ENCODE results near the gene CARD11.

CARD11 gene

DNA sequence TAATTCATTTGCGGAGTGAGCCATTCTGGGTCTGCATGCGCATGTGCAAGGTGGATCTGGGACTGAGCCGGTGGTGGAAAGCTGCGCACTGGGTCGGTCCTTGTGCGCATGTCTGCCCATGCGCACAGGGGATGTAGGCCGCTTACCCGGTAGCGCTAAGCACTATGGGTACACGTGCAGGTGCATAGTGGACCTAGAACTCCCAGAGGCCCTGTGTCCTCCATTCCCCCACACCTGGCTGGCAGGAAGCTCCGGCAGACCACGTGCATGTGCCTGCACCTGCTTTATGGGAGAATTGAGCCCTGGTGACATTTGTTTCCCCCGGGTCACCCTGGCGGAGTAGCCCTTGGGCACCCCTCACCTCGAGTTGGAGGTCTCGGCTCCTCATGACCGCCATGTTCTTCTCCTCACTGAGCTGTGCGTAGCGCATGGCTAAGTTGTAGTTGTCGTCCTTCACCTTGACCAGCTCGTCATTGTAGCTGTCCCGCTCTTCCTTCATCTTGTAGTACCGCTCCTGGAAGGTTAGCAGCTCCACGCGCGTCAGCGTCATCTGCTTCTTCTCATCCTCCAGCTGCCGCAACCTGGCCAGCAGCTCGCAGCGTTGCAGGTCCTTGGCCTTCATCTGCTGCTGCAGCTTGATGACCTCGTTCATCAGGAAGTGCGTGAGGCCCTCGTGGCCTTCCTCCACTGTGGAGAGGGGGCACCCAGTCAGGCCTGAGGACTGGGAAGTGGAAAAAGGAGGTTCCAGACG is 99.6 kb downstream of the CARD11 start:
- DNase-seq (ENCODE audit: low spot score): no peak

DNA sequence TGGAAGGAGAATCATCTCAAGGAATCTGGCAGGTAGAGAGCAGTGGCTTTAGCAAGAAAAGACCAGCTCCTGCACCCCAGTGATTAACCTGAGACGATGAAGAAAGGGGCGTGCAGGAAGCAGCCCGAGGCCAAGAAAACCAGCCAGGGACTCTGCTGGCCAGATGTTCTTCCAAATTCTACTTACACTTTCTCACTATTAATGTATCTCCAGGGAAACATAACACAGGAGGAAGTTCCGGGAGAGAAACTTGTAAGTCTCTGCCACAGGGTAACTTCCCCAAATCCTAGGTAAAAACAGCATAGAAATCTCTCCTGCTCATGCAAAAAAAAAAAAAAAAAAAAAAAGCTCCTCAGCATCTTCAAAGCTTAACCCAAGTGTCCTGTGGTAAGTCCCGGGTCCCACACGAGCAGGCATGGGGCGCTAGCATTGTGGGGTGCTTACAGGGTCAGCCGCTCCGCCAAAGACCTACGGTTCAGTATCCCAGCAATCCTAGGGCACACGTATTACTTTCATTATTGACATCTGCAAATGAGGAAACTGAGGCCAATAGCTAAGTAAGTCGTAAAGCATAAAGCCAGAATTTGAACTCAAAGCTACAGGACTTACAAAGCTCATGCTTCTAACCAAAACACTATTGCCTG is 102.3 kb downstream of the CARD11 start:
- no peak for DNase-seq (ENCODE audit: low spot score)

DNA sequence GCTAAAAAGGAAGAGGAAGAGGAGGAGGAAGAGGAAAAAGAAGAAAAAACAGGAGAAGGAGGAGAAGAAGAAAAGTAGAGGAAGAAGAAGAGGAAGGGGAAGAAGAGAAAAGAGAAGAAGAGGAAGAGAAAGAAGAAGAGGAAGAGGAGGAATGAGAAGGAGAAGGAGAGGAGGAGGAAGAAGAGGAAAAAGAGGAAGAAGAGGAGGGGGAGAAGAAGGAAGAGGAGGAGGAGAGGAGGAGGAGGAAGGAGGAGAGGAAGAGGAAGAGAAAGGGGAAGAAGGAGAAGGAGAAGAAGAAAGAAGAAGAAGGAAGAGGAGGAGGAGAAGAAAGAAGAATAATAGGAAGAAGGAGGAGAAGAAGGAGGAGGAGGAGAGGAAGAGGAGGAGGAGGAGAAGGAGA is 103.2 kb downstream of the CARD11 start:
- no peak for DNase-seq (ENCODE audit: low spot score)

DNA sequence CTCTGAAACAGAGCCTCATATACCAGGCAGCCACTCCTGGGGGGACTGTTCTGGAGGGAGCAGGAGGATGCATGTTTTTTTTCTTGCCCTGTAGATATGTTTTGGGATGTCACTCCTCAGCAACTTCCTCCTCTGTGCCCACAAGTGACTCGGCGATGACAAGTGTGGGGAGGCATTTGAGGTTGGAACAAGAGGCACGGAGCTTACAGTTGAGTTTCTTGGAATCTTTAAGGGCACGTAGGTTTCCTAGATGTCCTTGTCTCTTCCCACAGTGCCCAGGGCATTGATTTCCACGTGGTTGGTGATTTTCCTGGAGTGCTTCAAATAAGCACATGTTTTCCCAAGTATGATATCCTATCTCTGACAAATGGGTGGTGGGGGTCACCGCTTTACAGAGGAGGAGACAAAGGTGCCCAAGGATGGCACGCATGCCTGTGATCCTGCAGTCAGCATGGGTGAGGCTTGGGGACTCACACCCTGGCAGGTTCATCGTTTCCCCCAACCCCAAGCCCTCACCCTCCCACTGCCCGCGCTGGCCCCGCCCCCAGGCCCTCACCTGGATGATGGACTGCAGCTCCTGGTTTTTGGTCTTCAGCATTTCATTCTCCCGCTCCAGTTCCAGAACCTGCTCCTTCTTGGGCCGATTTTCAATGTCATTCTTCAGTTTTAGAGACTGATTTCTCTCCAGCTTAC is 104.3 kb downstream of the CARD11 start:
- no peak for DNase-seq (ENCODE audit: low spot score)

DNA sequence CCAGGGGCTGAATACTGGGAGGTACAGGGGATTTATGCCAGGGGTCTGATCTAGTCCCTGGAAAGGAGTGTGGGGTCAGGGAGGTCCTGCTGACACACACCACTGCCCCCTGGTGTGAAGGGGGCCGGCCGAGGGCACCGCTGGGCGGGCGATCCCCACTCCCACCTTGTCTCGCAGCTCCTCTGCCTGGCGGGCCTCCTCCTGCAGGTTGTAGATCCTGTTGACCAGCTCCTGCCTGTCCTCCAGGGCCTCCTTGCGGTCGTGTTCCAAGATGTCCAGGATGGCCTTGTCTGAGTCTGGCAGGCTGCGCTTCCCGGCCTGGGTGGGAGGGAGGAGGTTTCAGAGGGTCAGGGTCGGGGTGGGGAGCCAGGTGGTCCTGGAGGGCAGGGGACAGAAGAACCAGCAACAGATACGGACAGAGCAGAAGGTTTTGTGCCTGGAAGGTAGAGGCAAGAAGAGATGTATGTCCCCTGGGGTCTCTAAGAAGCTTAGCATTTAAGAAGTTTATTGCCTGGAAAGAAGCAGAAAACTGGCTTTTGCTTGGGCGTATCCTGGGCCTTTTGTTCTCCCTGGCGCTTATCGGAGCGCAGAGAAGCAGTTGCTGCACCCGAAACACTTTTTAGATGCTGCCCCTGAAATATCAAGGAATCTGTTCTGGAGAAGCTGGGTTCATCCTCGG is 105.0 kb downstream of the CARD11 start:
- DNase-seq (ENCODE audit: low spot score): no peak

DNA sequence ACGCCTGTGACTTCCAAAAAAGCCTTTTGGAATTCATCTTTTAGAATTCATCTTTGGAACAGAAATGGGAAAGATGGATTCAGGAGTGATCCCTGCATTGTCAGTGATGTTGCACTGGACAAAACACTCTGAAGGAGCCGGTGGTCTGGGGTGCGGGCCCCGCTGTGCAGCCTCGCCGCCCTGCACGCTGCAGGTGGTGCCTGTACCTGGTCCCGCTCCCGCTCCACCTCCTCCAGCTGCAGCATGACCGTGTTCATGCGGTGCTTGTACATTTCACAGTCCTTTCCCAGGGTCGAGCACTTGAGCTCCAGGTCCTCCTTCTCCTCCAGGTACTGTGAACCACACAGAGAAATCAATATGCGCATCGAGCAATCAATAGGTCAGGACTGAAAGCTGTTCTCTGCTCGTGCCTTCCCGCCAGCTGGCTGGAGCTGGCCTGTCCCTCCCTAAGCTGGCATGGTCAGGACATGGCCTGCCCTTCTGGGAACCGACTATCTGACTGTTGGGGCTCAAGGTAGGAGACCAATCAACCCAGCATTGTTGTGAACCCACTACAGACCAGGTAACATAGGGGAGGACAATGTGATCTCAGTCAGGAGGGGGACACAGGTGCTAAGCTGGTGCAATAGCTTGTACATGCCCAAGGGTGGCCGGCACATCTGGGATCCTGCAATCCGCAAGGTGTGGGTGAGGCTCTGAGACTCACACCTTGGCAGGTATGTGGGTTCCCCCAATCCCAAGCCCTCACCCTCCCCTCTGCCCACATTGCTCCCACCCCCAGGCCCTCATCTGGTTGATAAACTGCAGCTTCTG is 105.8 kb downstream of the CARD11 start:
- no peak for DNase-seq (ENCODE audit: low spot score)

DNA sequence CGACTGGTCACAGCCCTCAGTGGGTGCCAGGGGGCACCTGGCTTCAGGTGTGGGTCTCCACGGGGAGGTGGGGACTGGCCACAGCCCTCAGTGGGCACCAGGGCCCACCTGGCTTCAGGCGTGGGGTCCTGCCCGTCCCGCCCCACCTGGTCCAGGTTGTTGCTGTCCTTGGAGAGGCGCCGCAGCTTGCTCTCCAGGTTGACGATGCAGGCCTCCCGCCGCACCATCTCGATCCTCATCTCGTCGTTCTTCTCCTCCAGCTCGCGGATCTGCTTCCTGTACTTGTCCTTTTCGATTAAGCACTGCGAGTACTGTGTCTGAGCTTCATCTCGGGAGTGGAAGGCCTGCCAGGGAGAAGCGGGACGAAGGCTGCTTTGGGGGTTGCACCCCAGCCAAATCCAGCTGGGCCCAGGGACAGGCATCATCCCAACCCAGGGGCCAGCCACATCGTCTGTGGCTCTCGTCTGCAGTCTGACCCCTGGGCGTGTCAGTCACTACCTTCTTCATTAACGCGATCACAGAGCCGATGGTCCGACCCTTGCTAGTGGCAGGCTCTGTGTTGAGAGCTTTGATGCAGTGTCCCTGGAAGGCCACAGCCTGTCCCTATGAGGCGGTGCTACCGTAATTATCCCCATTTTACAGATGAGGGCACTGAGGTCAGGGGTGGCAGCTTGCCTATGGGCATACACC is 106.6 kb downstream of the CARD11 start:
- DNase-seq (ENCODE audit: low spot score): no peak

DNA sequence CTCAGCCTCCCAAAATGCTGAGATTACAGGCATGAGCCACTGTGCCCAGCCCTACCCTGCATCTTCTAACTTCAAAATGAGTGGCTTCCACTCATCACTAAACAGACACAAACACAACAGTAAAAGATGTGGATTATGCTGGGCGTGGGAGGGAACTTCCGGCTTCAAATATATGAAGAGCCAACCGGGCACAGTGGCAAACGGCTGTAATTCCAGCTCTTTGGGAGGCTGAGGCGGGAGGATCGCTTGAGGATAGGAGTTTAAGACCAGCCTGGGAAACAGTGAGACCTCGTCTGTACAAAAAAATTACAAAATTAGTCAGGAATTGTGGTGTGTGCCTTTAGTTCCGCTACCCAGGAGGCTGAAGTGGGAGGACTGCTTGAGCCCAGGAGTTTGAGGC is 107.4 kb downstream of the CARD11 start:
- no peak for DNase-seq (ENCODE audit: low spot score)

DNA sequence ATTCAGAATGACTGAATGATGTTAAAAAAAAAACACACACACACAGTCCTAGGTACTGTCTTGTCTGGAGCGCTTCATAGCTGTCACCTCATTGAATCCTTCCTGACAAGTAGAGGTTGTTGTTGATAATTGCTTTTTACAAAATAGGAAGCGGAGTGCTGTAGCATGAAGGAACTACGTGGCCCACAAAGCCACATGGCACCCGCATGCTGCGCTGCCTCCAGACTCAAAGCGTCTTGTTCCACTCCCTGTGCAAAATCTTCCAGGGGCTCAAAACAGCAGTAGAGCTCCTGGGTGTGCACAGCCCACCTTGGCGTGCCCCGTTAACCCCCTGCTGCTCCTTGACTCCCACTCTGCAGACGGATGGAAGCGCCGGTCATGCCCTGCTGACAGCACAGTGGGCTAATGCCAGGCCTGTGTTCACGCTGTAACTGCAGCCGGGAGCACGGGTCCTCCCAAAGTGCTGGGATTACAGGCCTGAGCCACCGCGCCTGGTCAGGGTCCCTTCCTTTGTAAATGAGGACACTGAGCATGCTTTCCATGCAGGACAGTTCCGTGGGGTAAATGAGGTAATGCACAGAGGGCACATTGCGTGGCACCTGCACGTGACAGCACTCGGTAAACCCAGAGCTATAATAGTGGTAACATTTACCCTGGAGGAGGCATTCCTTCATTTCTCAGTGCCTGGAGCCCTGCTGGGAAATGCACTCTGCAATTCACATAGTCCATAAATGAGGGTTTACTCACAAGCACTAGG is 108.5 kb downstream of the CARD11 start:
- no peak for DNase-seq (ENCODE audit: low spot score)

DNA sequence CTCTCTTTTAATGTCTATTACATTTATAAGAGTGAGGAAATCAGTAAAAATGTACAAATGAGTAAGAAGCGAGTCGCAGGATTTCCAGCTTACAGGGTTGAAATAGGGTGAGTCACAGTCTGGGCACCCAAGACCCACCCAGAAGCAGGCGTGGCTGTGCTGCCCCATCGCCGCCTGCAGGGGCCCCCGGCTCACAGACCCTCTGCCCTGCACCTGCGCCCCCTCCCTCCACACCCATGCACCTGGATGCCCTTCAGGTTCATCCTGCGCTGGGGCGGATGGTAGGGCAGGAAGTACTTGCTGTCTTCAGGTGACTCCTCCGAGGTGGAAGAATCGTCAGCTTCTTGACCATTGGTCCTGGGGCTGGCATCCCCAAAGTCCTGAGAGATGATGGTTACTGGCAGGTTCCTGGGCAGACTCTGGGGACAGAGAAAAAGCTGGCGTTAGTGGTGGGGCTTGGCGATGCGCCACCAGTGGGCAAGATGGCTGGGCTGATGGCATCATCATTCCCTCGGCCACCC is 109.4 kb downstream of the CARD11 start:
- no peak for DNase-seq (ENCODE audit: low spot score)

DNA sequence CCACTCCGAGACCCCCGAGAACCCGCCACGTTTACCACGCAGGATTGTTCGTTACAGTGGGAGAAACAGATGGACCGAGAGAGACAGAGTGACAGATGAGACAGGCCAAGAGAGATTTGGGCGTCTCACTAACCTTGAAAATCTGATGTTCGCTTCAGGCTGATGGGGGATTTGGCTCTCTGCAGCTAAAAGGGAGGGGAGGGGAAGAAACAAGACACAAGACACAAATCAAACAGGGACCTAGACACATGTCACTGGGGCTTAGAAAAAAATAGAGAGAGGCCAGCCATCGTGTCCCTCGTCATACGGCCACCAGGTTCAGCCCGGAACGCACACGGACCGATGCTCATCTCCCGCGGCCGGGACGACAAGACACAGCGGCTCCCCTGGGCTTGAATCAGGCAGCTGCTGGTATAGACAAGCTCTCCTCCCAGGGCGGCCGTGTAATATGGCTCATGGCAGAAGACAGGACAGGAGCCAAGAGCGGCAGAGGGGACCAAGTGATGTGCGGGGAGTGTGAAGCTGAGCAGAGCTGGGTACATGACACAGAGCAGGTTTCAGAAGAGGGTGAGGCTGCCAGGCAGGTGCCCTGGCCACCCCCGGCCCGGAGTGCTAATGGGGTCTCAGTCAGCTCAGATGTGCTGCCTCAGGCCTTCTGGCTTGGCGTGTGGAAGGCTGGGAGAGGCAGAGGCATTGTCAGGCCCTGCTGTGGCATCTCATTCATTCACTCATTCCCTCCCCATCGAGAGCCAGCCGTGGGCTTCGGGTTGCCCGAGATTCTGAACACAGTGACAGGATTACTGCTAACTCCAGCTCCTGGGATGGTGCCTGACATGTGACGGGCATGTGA is 111.0 kb downstream of the CARD11 start:
- no peak for DNase-seq (ENCODE audit: low spot score)

DNA sequence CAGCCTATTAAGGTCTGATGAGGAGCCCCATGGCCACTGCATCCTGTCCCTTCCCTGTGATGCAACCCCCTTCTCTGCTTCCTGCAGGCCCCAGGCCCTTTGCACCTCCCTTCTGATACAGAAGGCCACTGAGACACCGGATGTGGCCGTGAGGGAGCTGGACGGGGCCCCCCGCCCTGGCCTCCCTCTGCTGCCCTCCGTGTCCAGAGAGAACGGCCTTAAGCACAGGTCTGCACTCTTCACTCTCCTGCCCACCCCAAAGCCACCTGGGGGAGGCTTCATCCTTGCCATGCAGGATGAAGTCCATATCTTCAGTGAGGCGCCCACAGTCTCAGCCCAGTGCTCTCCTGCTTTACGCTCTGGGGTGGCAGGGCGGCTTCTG is 112.6 kb downstream of the CARD11 start:
- DNase-seq (ENCODE audit: low spot score): no peak

DNA sequence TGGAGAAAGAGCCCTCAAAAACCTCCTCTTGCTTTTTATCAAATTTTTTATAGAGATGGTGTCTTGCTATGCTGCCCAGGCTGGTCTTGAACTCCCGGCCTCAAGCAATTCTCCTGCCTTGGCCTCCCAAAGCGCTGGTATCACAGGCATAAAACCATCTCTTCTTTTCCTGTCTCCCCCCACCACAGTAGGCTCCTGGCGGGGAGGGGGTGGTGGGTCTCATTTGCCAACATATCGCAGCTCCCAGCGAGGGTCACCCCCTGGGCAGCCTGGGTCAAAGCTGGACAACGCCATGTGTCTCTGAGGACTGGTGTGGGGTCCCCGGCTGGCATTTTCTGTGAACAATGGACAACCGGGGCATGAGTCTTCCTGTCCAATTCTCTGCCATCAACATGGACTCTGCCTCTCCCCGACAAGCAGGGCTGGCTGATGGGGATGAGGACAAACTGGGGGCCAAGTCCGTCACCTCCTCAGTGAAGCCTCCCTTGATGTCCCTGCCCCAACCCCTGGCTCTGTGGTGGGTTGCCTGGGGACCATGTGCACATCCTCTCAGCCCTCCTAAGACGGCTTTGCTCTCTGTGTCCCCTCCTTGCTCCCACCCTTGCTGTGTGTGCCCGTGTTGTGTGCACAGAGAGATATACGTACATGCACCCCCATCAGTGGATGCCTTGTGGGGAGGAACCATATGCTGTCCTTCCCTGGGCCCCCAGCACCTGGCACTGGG is 113.2 kb downstream of the CARD11 start:
- no peak for DNase-seq (ENCODE audit: low spot score)

DNA sequence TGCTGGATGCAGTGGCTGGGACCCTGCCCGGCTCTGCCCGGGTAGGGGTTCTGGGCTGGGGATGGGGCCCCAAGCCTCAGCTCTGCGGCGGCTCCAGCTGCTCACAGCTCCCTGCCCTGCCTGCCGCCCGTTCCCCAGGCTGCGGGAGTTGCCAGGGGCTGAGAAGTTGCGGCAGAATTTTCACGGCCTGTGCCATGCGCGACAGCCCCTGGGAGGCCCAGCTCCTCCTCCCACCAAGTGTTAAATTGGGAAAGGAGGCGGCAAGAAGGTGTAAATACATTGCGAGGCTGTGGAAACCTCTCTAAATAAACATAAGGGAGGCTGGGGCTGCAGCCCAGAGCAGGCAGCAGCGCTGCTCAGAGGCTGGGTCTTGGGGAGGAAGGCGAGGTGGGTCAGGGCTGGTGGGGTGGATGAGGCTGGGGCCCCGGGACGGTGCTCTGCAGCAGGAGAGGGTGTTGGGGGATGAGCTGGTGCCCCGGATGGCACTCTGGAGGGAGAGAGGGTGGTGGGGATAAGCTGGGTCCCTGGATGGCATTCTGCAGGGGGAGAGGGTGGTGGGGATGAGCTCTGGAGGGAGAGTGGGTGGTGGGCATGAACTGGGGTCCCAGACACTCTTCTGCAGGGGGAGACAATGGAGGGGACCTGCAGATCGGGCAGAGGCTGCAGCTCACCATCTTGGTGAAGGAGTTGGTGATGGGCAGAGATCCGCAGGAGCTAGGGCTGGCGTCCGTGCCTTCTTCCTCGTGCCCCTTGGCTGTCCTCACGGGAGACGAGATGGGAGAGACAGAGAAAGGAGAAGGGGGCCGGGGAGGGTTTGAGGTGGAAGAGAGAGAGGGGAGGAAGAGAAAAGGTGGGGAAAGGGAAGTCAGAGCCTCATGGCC is 114.1 kb downstream of the CARD11 start:
- DNase-seq (ENCODE audit: low spot score): no peak

DNA sequence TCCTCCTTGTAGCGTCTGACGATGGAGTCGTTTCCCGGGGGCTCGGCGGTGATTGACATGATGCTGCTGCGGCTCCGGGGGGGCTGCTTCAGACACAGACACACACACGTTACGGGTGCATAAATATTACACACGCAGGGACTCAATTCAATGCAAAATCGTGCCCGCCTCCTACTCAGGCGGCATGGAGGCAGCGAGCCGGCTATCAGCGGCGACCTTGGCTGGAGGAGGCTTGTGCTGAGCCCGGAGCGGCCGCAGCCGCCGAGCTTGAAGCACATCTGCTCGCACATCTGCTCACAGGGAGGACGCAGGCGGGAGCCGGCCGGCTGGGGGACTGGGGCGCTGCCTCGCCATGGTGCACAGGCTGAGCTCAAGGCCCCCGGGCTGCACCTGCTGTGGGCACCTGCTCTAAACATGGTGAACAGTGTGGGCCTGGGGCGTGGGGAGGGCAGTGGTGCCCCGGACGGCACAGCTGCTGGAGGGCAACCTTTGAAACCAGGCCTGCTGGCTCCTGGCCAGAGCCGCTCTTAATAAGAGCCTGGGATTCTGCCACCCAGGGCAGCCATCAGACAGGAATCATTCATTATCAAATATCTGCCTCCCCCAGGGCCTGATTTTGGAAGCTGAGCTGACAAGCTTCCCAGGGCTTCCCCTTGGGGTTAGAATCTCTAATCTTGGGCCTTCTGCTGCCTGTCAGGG is 114.9 kb downstream of the CARD11 start:
- no peak for DNase-seq (ENCODE audit: low spot score)

DNA sequence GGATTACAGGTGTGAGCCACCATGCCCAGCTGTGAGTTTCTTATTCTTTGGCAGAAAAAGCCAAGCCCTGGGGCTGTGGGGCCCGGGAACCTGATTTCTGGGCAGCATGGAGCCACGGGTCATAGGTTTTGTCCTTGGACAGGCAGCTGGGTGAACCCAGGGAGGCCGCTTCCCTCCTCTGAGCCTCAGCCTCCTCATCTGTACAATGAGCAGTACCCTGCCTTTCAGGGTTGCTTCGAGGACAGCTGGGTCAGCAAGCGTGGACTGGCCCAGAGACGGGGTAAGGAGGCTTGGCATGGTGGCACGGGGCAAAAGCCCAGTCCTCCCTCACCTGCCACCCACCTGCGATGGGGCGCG is 115.4 kb downstream of the CARD11 start:
- DNase-seq (ENCODE audit: low spot score): no peak

DNA sequence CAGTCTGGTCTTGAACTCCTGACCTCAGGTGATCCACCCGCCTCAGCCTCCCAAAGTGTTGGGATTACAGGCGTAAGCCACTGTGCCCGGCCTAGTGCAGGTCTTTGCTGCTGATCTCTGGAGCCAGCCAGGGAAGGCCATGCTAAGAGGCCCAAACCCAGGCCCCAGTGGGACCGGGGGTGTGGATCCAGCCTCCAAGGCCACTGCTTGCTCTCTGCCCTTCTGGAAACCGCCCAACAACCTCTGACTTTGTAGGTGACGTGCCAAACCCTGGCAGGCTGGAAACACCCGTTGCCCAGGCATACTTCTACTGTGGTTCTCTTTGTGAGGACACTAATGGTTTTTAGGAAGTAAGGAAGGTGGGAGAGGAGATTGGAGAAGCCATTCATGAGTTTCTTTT is 116.1 kb downstream of the CARD11 start:
- no peak for DNase-seq (ENCODE audit: low spot score)

Measured in SK-N-DZ (cell line).